Spinal cord (tissue), 4 donors: ENCODE measurements around the gene KLK10. TPM values are rescaled to one million over a fixed set of nuclear protein-coding genes. Genes with fewer than 3 reads are reported as not detected.

Experiments
- polyA plus RNA-seq, 2 donors: library from polyadenylated mRNA; unstranded; fragments of 120-200 nt; gene quantifications; one replicate each; pipeline ENCODE4 v1.2.1, GENCODE V29; 2013; ENCODE audit not compliant: insufficient read length in 2 of 2
- total RNA-seq, 2 donors: library from RNA; depleted of rRNA in 1 of 2; stranded (reverse); fragments of 120-200 nt in 1 of 2; fragments of >200 nt in 1 of 2; gene quantifications; one replicate each; pipeline versions ENCODE4 v1.2.3 to v1.2.4, GENCODE V29; 2013 to 2014

KLK10 gene
- total and polyA plus RNA-seq, 4 donors, result 0.72 to 7.3 (median 4.5) TPM

Other genes starting within 250 kb of the KLK10 start
- gene GPR32, start 249.2 kb downstream of the KLK10 start, total RNA-seq, result not detected
- under 1 TPM in 1 of 2 donors, not detected in 1; 0.12 TPM for gene GPR32, start 249.2 kb downstream of the KLK10 start, polyA plus RNA-seq
- not detected for gene ACP4, start 229.3 kb downstream of the KLK10 start, total RNA-seq
- under 1 TPM in 1 of 2 donors, not detected in 1; 0.44 TPM for gene ACP4, start 229.3 kb downstream of the KLK10 start, polyA plus RNA-seq
- gene KLK1, start 195.9 kb downstream of the KLK10 start, total RNA-seq, result 1 to 10 TPM in 1 of 2 donors, under 1 TPM in 1; 0.50 to 1.3 TPM
- gene KLK1, start 195.9 kb downstream of the KLK10 start, polyA plus RNA-seq, result 1 to 10 TPM in 1 of 2 donors, not detected in 1; 2.0 TPM
- gene KLK15, start 186.1 kb downstream of the KLK10 start, total RNA-seq, result not detected
- gene KLK15, start 186.1 kb downstream of the KLK10 start, polyA plus RNA-seq, result not detected
- gene KLK3, start 164.8 kb downstream of the KLK10 start, total RNA-seq, result not detected
- gene KLK3, start 164.8 kb downstream of the KLK10 start, polyA plus RNA-seq, result not detected
- under 1 TPM; 0.06 to 0.10 TPM for gene KLK2, start 146.3 kb downstream of the KLK10 start, total RNA-seq
- under 1 TPM in 1 of 2 donors, not detected in 1; 0.38 TPM for gene KLK2, start 146.3 kb downstream of the KLK10 start, polyA plus RNA-seq
- gene KLK4, start 108.3 kb downstream of the KLK10 start, total RNA-seq, result under 1 TPM in 1 of 2 donors, not detected in 1; 0.59 TPM
- 1 to 10 TPM; 1.6 to 1.9 TPM for gene KLK4, start 108.3 kb downstream of the KLK10 start, polyA plus RNA-seq
- under 1 TPM; 0.44 to 0.79 TPM for gene KLK5, start 66.7 kb downstream of the KLK10 start, total RNA-seq
- 1 to 10 TPM in 1 of 2 donors, under 1 TPM in 1; 0.93 to 2.5 TPM for gene KLK5, start 66.7 kb downstream of the KLK10 start, polyA plus RNA-seq
- 1 to 10 TPM; 5.7 to 9.6 TPM for gene KLK6, start 50.1 kb downstream of the KLK10 start, total RNA-seq
- 10 to 100 TPM; 15.4 to 16.5 TPM for gene KLK6, start 50.1 kb downstream of the KLK10 start, polyA plus RNA-seq
- gene KLK7, start 35.8 kb downstream of the KLK10 start, total RNA-seq, result under 1 TPM; 0.50 to 0.72 TPM
- gene KLK7, start 35.8 kb downstream of the KLK10 start, polyA plus RNA-seq, result under 1 TPM; 0.16 to 0.38 TPM
- gene KLK8, start 18.1 kb downstream of the KLK10 start, total RNA-seq, result 1 to 10 TPM in 1 of 2 donors, not detected in 1; 1.4 TPM
- gene KLK8, start 18.1 kb downstream of the KLK10 start, polyA plus RNA-seq, result under 1 TPM in 1 of 2 donors, not detected in 1; 0.71 TPM
- not detected for gene KLK11, start 6.9 kb upstream of the KLK10 start, total RNA-seq
- not detected for gene KLK11, start 6.9 kb upstream of the KLK10 start, polyA plus RNA-seq
- gene KLK12, start 15.3 kb upstream of the KLK10 start, total RNA-seq, result not detected
- gene KLK12, start 15.3 kb upstream of the KLK10 start, polyA plus RNA-seq, result not detected
- gene KLK13, start 45.4 kb upstream of the KLK10 start, total RNA-seq, result under 1 TPM in 1 of 2 donors, not detected in 1; 0.50 TPM
- 1 to 10 TPM in 1 of 2 donors, under 1 TPM in 1; 0.65 to 1.2 TPM for gene KLK13, start 45.4 kb upstream of the KLK10 start, polyA plus RNA-seq
- under 1 TPM in 1 of 2 donors, not detected in 1; 0.11 TPM for gene KLK14, start 63.2 kb upstream of the KLK10 start, total RNA-seq
- gene KLK14, start 63.2 kb upstream of the KLK10 start, polyA plus RNA-seq, result 1 to 10 TPM; 1.4 to 1.9 TPM
- 1 to 10 TPM; 1.8 to 5.3 TPM for gene CTU1, start 88.7 kb upstream of the KLK10 start, total RNA-seq
- gene CTU1, start 88.7 kb upstream of the KLK10 start, polyA plus RNA-seq, result 1 to 10 TPM; 4.8 to 6.4 TPM
- 1 to 10 TPM; 1.2 to 2.0 TPM for gene SIGLEC9, start 105.2 kb upstream of the KLK10 start, total RNA-seq
- 1 to 10 TPM; 1.4 to 2.2 TPM for gene SIGLEC9, start 105.2 kb upstream of the KLK10 start, polyA plus RNA-seq
- gene SIGLEC7, start 122.6 kb upstream of the KLK10 start, total RNA-seq, result 1 to 10 TPM in 1 of 2 donors, under 1 TPM in 1; 0.94 to 2.0 TPM
- 1 to 10 TPM in 1 of 2 donors, under 1 TPM in 1; 0.60 to 1.5 TPM for gene SIGLEC7, start 122.6 kb upstream of the KLK10 start, polyA plus RNA-seq
- gene CD33, start 205.4 kb upstream of the KLK10 start, total RNA-seq, result 1 to 10 TPM; 3.0 to 3.9 TPM
- gene CD33, start 205.4 kb upstream of the KLK10 start, polyA plus RNA-seq, result 1 to 10 TPM; 2.9 TPM
- gene SIGLECL1, start 231.4 kb upstream of the KLK10 start, total RNA-seq, result not detected
- gene SIGLECL1, start 231.4 kb upstream of the KLK10 start, polyA plus RNA-seq, result not detected